NOMO-1 (cell line): Measurements from ENCODE around the gene DAB2.
"Not testable (repeated sequence)": the region's sequence is repeated elsewhere in the genome, so short reads cannot be mapped to it uniquely, and the experiment has no call there.

Experiments used
- DNase-seq, 2 experiments: peaks; one replicate each; lab custom pipeline; 2025; ENCODE audit not compliant: unreplicated experiment in 2 of 2; lab: John Stamatoyannopoulos, UW

The DAB2 gene

DNA sequence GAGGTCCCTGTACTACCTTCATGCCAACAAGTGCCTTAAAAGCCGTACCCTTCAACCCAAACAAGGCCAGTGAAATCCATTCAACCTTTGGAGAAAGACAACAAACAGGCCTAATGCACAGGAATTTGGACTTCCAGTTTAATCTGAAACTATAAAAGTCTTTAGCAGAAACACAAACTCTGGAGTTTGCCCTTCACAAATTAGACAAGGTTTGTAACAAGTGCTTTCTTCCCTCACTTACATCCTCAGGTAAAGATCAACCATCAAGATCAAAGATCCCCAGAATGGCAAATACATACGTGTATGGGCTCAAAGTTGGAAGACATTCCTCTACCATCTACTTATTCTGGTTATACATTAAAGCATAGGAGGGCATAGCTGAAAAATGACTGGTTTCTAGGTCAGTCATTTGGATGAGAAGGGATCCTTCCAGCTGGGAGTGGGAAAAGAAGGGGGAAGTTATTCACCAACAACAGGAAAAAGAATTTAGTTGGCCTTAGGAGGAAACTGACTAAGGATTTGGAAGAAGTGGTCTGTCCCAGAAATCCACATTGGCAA is 2.0 kb downstream of the DAB2 start:
- no peak for DNase-seq

- peak in 1 of 2 experiments; percentile 36 for DNase-seq
Measured at GRCh38 chr5:39422036-39422606, 2.7 kb downstream of the DAB2 start.

DNA sequence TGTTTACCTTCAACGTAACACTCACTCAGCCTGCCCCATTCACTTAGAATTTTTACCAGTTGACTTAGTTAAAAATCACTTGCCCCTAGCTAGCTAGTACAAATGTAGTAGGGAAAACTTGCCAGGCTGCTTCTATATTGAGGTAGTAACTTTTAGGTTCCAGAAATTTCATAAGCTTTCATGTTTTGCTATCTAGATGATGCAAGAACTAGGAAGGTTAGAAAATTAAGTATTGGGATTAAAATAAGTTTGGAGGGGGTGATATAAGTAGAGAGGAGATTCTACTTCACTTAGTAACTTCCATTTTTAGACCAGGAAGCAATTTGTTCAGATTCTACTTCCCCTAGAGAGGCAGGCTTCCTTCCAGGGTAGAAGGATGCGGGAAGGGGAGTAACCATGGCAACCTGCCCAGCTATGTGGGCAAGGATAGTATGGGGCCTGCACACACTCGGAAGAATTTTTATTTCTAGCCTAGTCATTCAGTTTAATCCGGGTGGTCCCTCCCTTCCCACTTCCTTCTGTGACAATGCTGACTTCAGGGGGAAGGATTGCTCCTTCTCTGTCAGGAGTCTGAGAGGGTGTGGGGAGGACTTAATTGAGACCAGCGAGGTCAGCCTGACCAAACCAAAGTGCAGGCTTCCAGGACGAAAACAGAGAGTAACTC is 4.2 kb downstream of the DAB2 start:
- no peak for DNase-seq

GRCh38 chr5:39419796-39420195 is 5.0 kb downstream of the DAB2 start:
- DNase-seq: no peak

GRCh38 chr5:39417979-39418378 is 6.8 kb downstream of the DAB2 start:
- DNase-seq: no peak

DNA sequence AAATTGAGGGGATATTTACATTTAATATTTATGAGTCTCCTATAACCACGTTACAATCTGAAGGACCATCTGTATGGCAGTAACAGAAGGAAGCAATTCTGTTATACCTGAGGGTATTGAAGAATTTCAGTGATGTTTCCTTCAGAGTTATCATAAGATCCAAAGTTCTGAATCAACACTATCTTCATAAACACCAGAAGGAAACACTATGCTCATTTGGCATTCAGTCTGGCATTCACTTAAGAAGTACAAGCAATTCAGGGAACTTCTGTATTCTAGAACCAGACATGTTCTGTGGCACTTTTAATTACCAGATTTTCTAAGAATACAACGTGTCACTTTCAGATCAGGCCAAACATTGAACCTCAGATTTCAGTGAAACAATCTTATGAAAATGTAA is 9.6 kb downstream of the DAB2 start:
- no peak for DNase-seq

GRCh38 chr5:39414426-39414825 is 10.4 kb downstream of the DAB2 start:
- DNase-seq: no peak

- DNase-seq: no peak
Measured at GRCh38 chr5:39413771-39414170, 11.0 kb downstream of the DAB2 start.

GRCh38 chr5:39412721-39413394 is 11.9 kb downstream of the DAB2 start:
- DNase-seq: peak; percentile 75 to 94

DNA sequence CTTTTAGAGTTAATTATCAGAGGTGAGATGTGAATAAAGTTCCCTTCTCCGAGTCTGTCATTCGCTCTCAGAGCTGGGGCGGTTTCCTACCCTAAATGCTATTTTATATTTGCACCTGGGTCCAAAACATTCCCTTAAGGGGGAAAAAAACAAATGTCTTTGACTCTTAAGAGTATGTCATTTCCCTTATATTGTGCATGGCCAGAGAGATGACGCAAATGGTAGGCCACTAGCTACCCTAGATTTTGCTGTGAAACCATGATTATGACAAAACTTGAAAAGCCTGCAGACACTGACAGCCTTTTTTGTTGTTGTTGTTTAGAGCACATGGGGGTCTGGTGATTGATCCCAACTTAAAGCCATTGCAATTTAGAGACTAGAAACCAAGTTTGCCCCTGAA is 12.8 kb downstream of the DAB2 start:
- DNase-seq: no peak

DNA sequence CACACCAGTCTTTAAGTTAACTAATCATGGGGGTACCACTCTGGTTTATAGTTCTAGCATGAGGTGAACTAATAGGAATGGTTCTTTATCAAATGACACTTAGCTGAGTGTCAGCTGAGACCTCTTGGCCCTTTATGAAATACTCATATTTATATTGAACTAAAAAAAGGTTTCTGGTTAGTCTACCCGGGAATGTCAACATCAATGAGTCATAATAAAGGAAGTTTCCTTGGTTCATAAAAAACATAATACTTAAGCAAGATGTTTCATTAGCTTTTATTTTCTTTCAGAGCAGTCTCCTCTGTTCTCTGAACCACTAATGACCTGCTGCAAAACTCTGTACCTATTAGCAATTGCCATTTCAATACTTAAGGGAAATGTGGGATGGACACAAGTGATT is 13.7 kb downstream of the DAB2 start:
- DNase-seq: peak; percentile 32 to 88

- DNase-seq: no peak
Measured at GRCh38 chr5:39409033-39409432, 15.7 kb downstream of the DAB2 start.

- no peak for DNase-seq
Measured at GRCh38 chr5:39405083-39405843, 19.5 kb downstream of the DAB2 start.

GRCh38 chr5:39403761-39404160 is 21.0 kb downstream of the DAB2 start:
- DNase-seq: not testable (repeated sequence)

DNA sequence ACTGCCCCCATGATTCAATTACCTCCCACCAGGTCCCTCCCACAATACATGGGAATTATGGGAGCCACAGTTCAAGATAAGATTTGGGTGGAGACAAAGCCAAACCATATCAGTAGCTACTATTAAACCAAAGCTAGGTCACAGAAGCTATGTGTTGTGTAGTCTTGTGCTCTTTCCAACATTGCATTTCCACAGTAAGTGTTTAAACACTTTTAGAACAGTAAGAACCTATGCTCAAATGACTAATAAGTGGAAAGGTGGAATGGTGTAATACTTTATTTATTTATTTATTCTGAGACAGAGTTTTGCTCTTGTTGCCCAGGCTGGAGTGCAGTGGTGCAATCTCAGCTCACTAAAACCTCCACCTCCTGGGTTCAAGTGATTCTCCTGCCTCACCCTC is 22.6 kb downstream of the DAB2 start:
- DNase-seq: not testable (repeated sequence)

GRCh38 chr5:39400713-39401578 is 23.8 kb downstream of the DAB2 start:
- no peak for DNase-seq

- peak; percentile 79 to 99 for DNase-seq
Measured at GRCh38 chr5:39399135-39400036, 25.4 kb downstream of the DAB2 start.

GRCh38 chr5:39396843-39397242 is 27.9 kb downstream of the DAB2 start:
- no peak for DNase-seq

DNA sequence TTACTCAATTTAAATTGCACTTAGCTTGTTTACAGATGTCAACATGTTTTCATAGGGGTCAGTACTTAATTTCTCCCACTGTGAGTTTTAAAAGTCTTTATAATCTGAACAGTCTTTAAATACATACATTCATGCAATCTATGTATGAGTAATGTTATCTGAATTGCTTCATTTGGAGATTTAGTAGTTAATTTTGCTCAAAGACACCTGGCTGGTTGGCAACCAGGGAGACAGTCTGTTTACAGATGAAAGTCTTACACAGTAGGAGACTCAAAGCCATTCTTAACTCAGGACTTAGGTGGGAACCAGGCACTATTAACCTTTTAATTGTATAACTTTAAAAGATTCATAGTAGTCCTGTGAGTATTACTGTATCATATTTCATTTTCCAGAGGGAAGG is 29.3 kb downstream of the DAB2 start:
- no peak for DNase-seq
